ENCODE data around the gene SKI. TPM values are rescaled to one million over a fixed set of nuclear protein-coding genes. Genes with fewer than 3 reads are reported as not detected.

The SKI gene
- total RNA-seq, 1 experiment from 2014 or later: 89.5 TPM

- Histone ChIP-seq H4K91ac (ENCODE audit: insufficient read length, low read depth, low read length) (no peak overlapping the region), H3K4me2 (ENCODE audit: insufficient read depth, insufficient read length, low read length) (no peak overlapping the region), H4K5ac (ENCODE audit: insufficient read length, low read depth, low read length) (no peak overlapping the region), H3K79me1 (ENCODE audit: insufficient read depth, low read depth, low read length, poor library complexity, severe bottlenecking) (no peaks in the 10 kb centered on the region), H2AK5ac (ENCODE audit: insufficient read length, low read length) (no peak overlapping the region), H2BK20ac (ENCODE audit: low read depth, low read length, poor library complexity, severe bottlenecking) (no peak overlapping the region), H2BK5ac (ENCODE audit: insufficient read length, low read length) (no peak overlapping the region), H3K9me3 (ENCODE audit: control insufficient read depth, low read depth, low read length) (no peaks in the 10 kb centered on the region), H2AFZ (ENCODE audit: low read length) (no peak overlapping the region), H3T11ph (ENCODE audit: low read length) (no peak overlapping the region), H3K27ac (ENCODE audit: insufficient read length, low read depth, low read length) (no peak overlapping the region), H3K14ac (ENCODE audit: insufficient read depth, low read length) (no peak overlapping the region; the same call in 1 of the 2 replicates), H3K23ac (ENCODE audit: insufficient read length, low read depth, low read length) (no peak overlapping the region), H4K20me1 (ENCODE audit: control insufficient read depth, insufficient read depth, insufficient read length) (no peaks in the 10 kb centered on the region), H3K56ac (ENCODE audit: insufficient read length, low read depth, low read length) (no peak overlapping the region), H3K4me1 (ENCODE audit: insufficient read depth, low read length) (no peaks in the 10 kb centered on the region), H3K9ac (ENCODE audit: extremely low read depth, insufficient read length, low read length) (no peak overlapping the region), H3K79me2 (ENCODE audit: insufficient read depth, low read length) (no peaks in the 10 kb centered on the region), H3K23me2 (ENCODE audit: insufficient read length, low read depth, low read length, poor library complexity, severe bottlenecking) (no peaks in the 10 kb centered on the region), H2BK15ac (ENCODE audit: low read depth, low read length) (no peak overlapping the region), H3K18ac (ENCODE audit: insufficient read length, low read depth, low read length) (no peak overlapping the region), H4K8ac (replicated peaks; ENCODE audit: insufficient read length, low read depth, low read length) (no peak overlapping the region), H3K4ac (ENCODE audit: low read depth, low read length) (no peak overlapping the region), H3K27me3 (ENCODE audit: insufficient read depth, low read length) (no peaks in the 10 kb centered on the region), H2BK12ac (ENCODE audit: insufficient read length, low read depth, low read length) (no peak overlapping the region), H2BK120ac (ENCODE audit: low read depth, low read length, poor library complexity, severe bottlenecking) (no peak overlapping the region)
- no peaks in the 10 kb centered on the region for H3K36me3 Mint-ChIP-seq (ENCODE audit: insufficient read depth in 1 of 3, low read depth in 3 of 3)
- peak overlapping the region in 1 of 3 experiments; percentile 57; a peak in 1 of 7 replicates for H3K27ac Mint-ChIP-seq
- WGBS (ENCODE audit: extremely low coverage, insufficient read length, low lambda C conversion rate): no CpG with 5 or more reads among the region's 28 CpGs
- DNase-seq: no peak
- no peaks in the 10 kb centered on the region for H3K27me3 Mint-ChIP-seq (ENCODE audit: low read depth)
- H3K4me1 Mint-ChIP-seq: no peaks in the 10 kb centered on the region
- no peak overlapping the region for H3K4me3 Mint-ChIP-seq
- TF ChIP-seq CTCF (conservative IDR thresholded peaks at IDR 0.05): no peak
- no peaks in the 10 kb centered on the region for H3K9me3 Mint-ChIP-seq
Measured at GRCh38 chr1:2355373-2356261, 127.5 kb downstream of the SKI start.
